ENCODE results near the gene SHROOM3.
"Not testable (repeated sequence)": the region's sequence is repeated elsewhere in the genome, so short reads cannot be mapped to it uniquely, and the experiment has no call there.

SHROOM3 gene

GRCh38 chr4:76447393-76447851 lies 12.4 kb downstream of the SHROOM3 start:
- no peak for DNase-seq

- no peak for DNase-seq
Observed at GRCh38 chr4:76448211-76448610, 13.2 kb downstream of the SHROOM3 start.

- DNase-seq = no peak
Observed at GRCh38 chr4:76449362-76449767, 14.3 kb downstream of the SHROOM3 start.

- DNase-seq = no peak
Observed at GRCh38 chr4:76449833-76450232, 14.8 kb downstream of the SHROOM3 start.

GRCh38 chr4:76453232-76453631 lies 18.2 kb downstream of the SHROOM3 start:
- DNase-seq = no peak

- DNase-seq = not testable (repeated sequence)
Observed at GRCh38 chr4:76454073-76454472, 19.0 kb downstream of the SHROOM3 start.

GRCh38 chr4:76457885-76458284 lies 22.9 kb downstream of the SHROOM3 start:
- DNase-seq = no peak

GRCh38 chr4:76458297-76458696 lies 23.3 kb downstream of the SHROOM3 start:
- DNase-seq = no peak

- no peak for DNase-seq
Observed at GRCh38 chr4:76458825-76459224, 23.8 kb downstream of the SHROOM3 start.

- no peak for DNase-seq
Observed at GRCh38 chr4:76459291-76459723, 24.3 kb downstream of the SHROOM3 start.

GRCh38 chr4:76463568-76463967 lies 28.5 kb downstream of the SHROOM3 start:
- no peak for DNase-seq

- no peak for DNase-seq
Observed at GRCh38 chr4:76470064-76470463, 35.0 kb downstream of the SHROOM3 start.

- no peak for DNase-seq
Observed at GRCh38 chr4:76470532-76470931, 35.5 kb downstream of the SHROOM3 start.

GRCh38 chr4:76476571-76476970 lies 41.5 kb downstream of the SHROOM3 start:
- no peak for DNase-seq

GRCh38 chr4:76484654-76485053 lies 49.6 kb downstream of the SHROOM3 start:
- DNase-seq = no peak

GRCh38 chr4:76485450-76485849 lies 50.4 kb downstream of the SHROOM3 start:
- no peak for DNase-seq

- DNase-seq = no peak
Observed at GRCh38 chr4:76486588-76487276, 51.7 kb downstream of the SHROOM3 start.

- no peak for DNase-seq
Observed at GRCh38 chr4:76487621-76488020, 52.6 kb downstream of the SHROOM3 start.

GRCh38 chr4:76488455-76488854 lies 53.4 kb downstream of the SHROOM3 start:
- DNase-seq = no peak

- no peak for DNase-seq
Observed at GRCh38 chr4:76488888-76489685, 54.1 kb downstream of the SHROOM3 start.

GRCh38 chr4:76489686-76490161 lies 54.7 kb downstream of the SHROOM3 start:
- DNase-seq = no peak

GRCh38 chr4:76492055-76492454 lies 57.0 kb downstream of the SHROOM3 start:
- no peak for DNase-seq

GRCh38 chr4:76494243-76494642 lies 59.2 kb downstream of the SHROOM3 start:
- no peak for DNase-seq

Data from activated CD4-positive, alpha-beta T cell treated with anti-CD3 and anti-CD28 coated beads, Interleukin-2, Interleukin-6, amounts not matched to agents 100 ng/mL and 50 ng/mL, durations not matched to agents 16 hours and 8 hours (primary cell).